Right atrium auricular region (tissue), 2 donors: Measurements from ENCODE around the gene CRTAC1. TPM values are rescaled to one million over a fixed set of nuclear protein-coding genes. Genes with fewer than 3 reads are reported as not detected.

Experiments
- DNase-seq: peaks from one replicate; pipeline ENCODE4 v3.0.0-alpha.2; 2019; ENCODE audit warnings: low spot score
- H3K27ac ChIP-seq, 2 donors: fragments of 200-600 bp; sonication (generic); 1 replicate in 1 of 2; 2 replicates in 1 of 2; pipeline ENCODE4 v1.5.1; 2016 to 2019
- H3K27me3 ChIP-seq, 2 donors: fragments of 200-600 bp; sonication (generic); one replicate each; pipeline versions ENCODE4 v1.5.1 to v1.6.0; 2017 to 2019
- H3K36me3 ChIP-seq: fragments of 200-600 bp; sonication (generic); one replicate; pipeline ENCODE4 v1.5.1; 2016
- H3K4me1 ChIP-seq, 2 donors: fragments of 200-600 bp; sonication (generic); one replicate each; pipeline versions ENCODE4 v1.5.1 to v1.6.0; 2017 to 2019
- H3K4me3 ChIP-seq, 2 donors: fragments of 200-600 bp; sonication (generic); 1 replicate in 1 of 2; 2 replicates in 1 of 2; pipeline ENCODE4 v1.5.1; 2017 to 2019; ENCODE audit warnings: mild to moderate bottlenecking in 1 of 2, moderate library complexity in 1 of 2
- H3K9me3 ChIP-seq, 2 donors: fragments of 200-600 bp; sonication (generic); one replicate each; pipeline ENCODE4 v1.5.1; 2019
- total RNA-seq, 2 donors: library from RNA; depleted of rRNA; stranded (reverse); fragments of >200 nt; gene quantifications; one replicate each; pipeline ENCODE4 v1.1.0, GENCODE V29; 2016
- TF ChIP-seq, protein P1 (sequence below), 2 donors: fragments of 200-600 bp; sonication (generic); IDR thresholded peaks; one replicate each; pipeline ENCODE4 v1.5.1; 2019; ENCODE audit warnings: antibody characterized with exemption in 2 of 2

The CRTAC1 gene
- total RNA-seq, 2 donors from 2014 or later = 3.5 to 5.6 TPM

DNA sequence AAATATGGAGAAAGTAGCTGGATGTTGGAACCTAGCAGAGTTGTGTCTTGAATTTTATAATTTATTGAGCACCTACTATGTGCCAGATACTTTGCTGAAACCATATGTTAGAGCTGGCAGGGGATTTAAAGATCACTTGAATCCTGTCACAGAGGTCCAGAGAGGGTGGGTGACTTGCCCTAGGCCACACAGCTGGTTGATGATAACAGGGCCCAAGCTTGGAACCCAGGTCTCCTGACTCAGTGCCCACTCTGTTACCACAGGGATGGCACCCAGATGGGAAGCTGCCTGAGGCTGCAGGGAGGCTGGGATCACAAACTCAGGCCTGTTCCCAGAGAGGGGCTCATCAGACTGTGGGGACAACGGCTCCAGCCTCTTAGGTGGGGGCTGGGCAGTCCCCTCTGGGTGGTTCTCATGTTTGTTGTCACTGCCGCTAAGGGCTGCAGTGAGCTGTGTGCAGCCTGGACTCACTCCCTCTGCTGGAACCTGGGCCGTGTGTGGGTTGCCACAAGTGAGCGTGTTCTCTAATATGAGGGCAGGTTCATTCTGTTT, 162.2 kb downstream of the CRTAC1 start:
- Histone ChIP-seq H3K36me3 (no peaks in the 10 kb centered on the region), H3K4me3 (no peak overlapping the region), H3K27ac (peak overlapping the region in 1 of 2 donors; percentile 71), H3K9me3 (no peaks in the 10 kb centered on the region), H3K27me3 (no peaks in the 10 kb centered on the region), H3K4me1 (peaks cover 0 to 12% of the 10 kb centered on the region in 2 donors)
- DNase-seq = no peak
- TF ChIP-seq, protein P1, sequence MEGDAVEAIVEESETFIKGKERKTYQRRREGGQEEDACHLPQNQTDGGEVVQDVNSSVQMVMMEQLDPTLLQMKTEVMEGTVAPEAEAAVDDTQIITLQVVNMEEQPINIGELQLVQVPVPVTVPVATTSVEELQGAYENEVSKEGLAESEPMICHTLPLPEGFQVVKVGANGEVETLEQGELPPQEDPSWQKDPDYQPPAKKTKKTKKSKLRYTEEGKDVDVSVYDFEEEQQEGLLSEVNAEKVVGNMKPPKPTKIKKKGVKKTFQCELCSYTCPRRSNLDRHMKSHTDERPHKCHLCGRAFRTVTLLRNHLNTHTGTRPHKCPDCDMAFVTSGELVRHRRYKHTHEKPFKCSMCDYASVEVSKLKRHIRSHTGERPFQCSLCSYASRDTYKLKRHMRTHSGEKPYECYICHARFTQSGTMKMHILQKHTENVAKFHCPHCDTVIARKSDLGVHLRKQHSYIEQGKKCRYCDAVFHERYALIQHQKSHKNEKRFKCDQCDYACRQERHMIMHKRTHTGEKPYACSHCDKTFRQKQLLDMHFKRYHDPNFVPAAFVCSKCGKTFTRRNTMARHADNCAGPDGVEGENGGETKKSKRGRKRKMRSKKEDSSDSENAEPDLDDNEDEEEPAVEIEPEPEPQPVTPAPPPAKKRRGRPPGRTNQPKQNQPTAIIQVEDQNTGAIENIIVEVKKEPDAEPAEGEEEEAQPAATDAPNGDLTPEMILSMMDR (IDR thresholded peaks at IDR 0.05) = peak in 1 of 2 donors; percentile 31

DNA sequence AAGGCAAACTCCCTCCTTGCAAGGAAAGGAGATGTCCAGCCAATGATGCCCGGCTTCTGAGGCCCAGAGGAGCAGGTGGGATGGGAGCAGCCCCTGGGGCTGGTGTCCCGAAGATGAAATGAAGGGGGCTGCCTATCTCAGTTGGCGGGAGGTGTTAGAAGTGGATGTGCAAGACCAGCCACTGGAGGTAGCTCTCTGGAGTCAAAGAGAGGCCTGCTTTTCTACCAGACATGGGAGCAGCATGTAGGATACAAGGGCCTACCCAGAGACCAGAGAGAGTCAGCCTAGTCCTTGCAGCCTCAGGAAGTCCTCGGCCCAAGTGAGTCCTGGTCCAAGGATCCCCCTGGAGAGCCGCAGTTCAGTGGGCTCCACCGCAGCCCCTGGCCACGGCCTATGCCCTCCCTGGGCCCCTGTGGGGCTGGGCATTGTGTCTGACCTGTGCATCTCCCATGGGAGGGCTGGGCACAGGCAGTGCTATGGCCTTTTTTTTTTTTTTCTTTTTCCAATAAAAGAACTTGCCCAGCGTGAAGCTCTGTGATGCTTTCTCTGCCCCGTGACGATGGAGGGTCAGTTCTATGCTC, 163.1 kb downstream of the CRTAC1 start:
- no peak for DNase-seq
- Histone ChIP-seq H3K4me1 (peaks cover 0 to 12% of the 10 kb centered on the region in 2 donors), H3K36me3 (no peaks in the 10 kb centered on the region), H3K9me3 (no peaks in the 10 kb centered on the region), H3K27ac (no peak overlapping the region), H3K4me3 (no peak overlapping the region), H3K27me3 (no peaks in the 10 kb centered on the region)
- TF ChIP-seq, protein P1 (IDR thresholded peaks at IDR 0.05) = no peak

DNA sequence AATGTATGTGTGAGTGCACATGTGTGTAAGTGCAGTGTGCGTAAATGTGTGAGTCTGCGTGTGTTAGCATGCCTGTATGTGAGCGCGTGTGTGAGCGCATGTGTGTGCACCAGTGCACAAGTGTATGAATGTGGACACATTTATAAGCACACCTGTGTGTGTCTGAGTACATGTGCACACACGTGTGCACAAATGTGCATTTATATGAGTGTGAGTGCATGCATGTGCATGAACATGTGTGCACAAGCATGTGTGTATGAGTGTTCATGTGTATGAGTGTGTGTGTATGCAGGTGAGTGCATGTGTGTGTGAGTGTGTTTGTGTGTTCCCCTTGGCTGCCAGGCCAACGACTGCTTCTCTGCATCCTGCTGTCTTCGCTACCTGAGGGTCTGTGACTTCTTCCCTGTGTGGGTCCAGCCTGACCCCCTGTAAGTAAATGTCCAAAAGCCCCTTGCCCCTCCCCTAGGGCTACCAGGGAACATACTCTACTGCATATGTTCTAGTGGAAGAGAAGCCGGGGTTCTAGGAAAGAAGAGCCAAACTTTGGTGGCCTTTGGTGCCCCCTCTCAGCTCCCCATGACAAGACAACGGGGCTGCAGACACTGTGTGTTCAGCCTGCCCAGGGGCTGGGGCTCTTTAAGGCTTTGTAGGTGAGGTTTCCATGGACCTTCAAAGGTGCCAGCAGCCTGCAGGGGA, 163.7 kb downstream of the CRTAC1 start:
- peaks cover 0 to 12% of the 10 kb centered on the region in 2 donors for H3K4me1 ChIP-seq
- H3K4me3 ChIP-seq = no peak overlapping the region
- TF ChIP-seq, protein P1 (IDR thresholded peaks at IDR 0.05) = no peak
- H3K36me3 ChIP-seq = no peaks in the 10 kb centered on the region
- DNase-seq = no peak
- no peaks in the 10 kb centered on the region for H3K9me3 ChIP-seq
- no peaks in the 10 kb centered on the region for H3K27me3 ChIP-seq
- no peak overlapping the region for H3K27ac ChIP-seq

DNA sequence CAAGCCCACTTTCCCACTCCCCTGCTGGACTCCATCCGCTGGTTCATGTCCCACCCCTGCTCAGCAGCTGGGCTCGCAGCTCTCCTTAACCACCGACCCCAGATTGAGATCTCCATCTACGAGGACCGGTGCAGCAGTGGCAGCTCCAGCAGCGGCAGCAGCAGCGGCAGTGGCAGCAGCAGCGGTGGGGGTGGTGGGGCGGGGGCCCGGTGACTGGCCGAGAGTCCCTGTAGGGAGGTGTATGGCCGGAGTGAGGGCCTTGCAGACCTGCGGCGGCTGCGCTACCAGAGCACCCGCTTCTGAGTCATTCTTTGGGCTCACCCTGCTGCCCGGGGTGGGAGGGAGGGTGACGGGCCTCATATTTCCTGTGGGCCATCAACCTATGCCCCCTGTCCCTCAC, 164.9 kb downstream of the CRTAC1 start:
- Histone ChIP-seq H3K27me3 (no peaks in the 10 kb centered on the region), H3K4me3 (no peak overlapping the region), H3K36me3 (no peaks in the 10 kb centered on the region), H3K27ac (no peak overlapping the region), H3K9me3 (no peaks in the 10 kb centered on the region), H3K4me1 (peaks cover 0 to 12% of the 10 kb centered on the region in 2 donors)
- TF ChIP-seq, protein P1 (IDR thresholded peaks at IDR 0.05) = no peak
- DNase-seq = no peak

DNA sequence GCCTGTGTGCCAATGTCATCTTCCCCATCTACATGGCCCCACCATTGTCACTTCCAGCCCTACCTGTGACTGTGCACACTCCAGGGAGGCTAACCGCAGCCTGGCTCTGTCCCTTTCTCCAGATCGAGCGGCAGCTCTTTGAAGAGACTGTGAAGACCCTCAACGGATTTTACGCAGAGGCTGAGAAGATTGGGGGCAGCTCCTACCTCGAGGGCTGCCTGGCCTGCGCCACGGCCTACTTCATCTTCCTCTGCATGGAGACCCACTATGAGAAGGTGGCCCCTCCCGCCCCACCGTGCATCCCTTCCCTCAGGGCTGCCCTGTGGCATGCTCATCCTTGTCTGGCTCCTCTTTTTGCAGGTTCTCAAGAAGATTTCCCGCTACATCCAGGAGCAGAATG, 166.6 kb downstream of the CRTAC1 start:
- no peaks in the 10 kb centered on the region for H3K36me3 ChIP-seq
- TF ChIP-seq, protein P1 (IDR thresholded peaks at IDR 0.05) = no peak
- H3K27me3 ChIP-seq = no peaks in the 10 kb centered on the region
- H3K4me3 ChIP-seq = no peak overlapping the region
- H3K4me1 ChIP-seq = peaks cover 0 to 3% of the 10 kb centered on the region in 2 donors
- H3K9me3 ChIP-seq = no peaks in the 10 kb centered on the region
- no peak for DNase-seq
- no peak overlapping the region for H3K27ac ChIP-seq
